IPS-18a (cell line): Measurements from ENCODE around the gene GPR61.

Source experiments
- H3K27ac ChIP-seq: one replicate; pipeline ENCODE4 v1.5.1; 2013; ENCODE audit warnings: low read length
- H3K27me3 ChIP-seq: one replicate; pipeline ENCODE4 v1.6.1; 2013; ENCODE audit warnings: mild to moderate bottlenecking, low read length; ENCODE audit not compliant: control insufficient read depth, insufficient read depth
- H3K36me3 ChIP-seq: one replicate; pipeline ENCODE4 v1.6.1; 2013; ENCODE audit warnings: low read depth, low read length; ENCODE audit not compliant: control insufficient read depth
- H3K4me1 ChIP-seq: one replicate; pipeline ENCODE4 v1.6.1; 2013; ENCODE audit warnings: low read depth, low read length; ENCODE audit not compliant: control insufficient read depth
- H3K4me3 ChIP-seq: one replicate; pipeline ENCODE4 v1.5.1; 2013; ENCODE audit warnings: low read length
- H3K9ac ChIP-seq: one replicate; pipeline ENCODE4 v1.6.1; 2013; ENCODE audit warnings: mild to moderate bottlenecking, low read length, moderate library complexity
- H3K9me3 ChIP-seq: one replicate; pipeline ENCODE4 v1.6.1; 2013; ENCODE audit warnings: low read depth, low read length; ENCODE audit not compliant: control insufficient read depth

GPR61 gene

GRCh38 chr1:109589679-109590078 is 50.0 kb downstream of the GPR61 start:
- H3K4me3 ChIP-seq = no peak overlapping the region
- no peaks in the 10 kb centered on the region for H3K27me3 ChIP-seq
- H3K9ac ChIP-seq = no peak overlapping the region
- peaks cover 65% of the 10 kb centered on the region for H3K36me3 ChIP-seq
- H3K4me1 ChIP-seq = no peaks in the 10 kb centered on the region
- no peak overlapping the region for H3K27ac ChIP-seq
- H3K9me3 ChIP-seq = no peaks in the 10 kb centered on the region

- H3K27ac ChIP-seq = no peak overlapping the region
- no peak overlapping the region for H3K9ac ChIP-seq
- no peaks in the 10 kb centered on the region for H3K9me3 ChIP-seq
- H3K36me3 ChIP-seq = peaks cover 39% of the 10 kb centered on the region
- H3K4me3 ChIP-seq = no peak overlapping the region
- H3K4me1 ChIP-seq = no peaks in the 10 kb centered on the region
- no peaks in the 10 kb centered on the region for H3K27me3 ChIP-seq
Observed at GRCh38 chr1:109592916-109593315, 53.2 kb downstream of the GPR61 start.

- Histone ChIP-seq H3K27ac (no peak overlapping the region), H3K36me3 (peaks cover 22% of the 10 kb centered on the region), H3K9ac (no peak overlapping the region), H3K9me3 (no peaks in the 10 kb centered on the region), H3K4me1 (no peaks in the 10 kb centered on the region), H3K4me3 (no peak overlapping the region), H3K27me3 (no peaks in the 10 kb centered on the region)
Observed at GRCh38 chr1:109595531-109595930, 55.9 kb downstream of the GPR61 start.
